ENCODE data around the gene KLF16.

Gene KLF16

DNA sequence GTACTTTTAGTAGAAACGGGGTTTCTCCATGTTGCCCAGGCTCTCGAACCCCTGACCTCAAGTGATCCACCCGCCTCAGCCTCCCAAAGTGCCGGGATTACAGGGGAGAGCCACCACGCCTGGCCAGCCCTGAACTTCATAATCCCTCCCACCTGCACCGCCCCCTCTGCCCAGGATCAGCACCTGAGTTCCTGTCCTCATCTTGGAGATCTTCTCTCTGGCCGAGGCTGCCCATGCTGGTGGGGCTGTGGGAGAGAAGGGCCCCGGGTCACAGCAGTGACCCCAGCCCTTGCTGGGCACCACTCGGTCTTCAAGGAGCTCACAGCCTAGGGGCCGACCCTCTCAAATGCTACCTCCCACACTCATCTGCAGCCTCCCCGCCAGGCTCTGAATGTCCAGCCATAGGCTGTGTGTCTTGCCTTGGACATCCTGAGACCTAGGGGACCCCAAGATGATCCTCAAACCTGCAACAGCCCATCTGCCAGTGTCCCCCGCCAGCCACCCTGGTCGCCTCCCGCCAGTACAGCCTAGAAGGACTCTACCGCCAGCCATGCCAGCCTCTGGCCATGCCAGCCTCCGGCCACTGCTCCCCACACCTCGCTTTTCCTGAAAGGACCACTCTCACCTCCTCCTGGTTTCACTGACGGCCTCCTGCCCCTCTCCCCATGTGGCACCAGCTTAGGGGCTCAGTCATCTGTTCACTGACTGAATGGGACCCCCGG is 52.8 kb downstream of the KLF16 start:
- TF ChIP-seq, protein P1, sequence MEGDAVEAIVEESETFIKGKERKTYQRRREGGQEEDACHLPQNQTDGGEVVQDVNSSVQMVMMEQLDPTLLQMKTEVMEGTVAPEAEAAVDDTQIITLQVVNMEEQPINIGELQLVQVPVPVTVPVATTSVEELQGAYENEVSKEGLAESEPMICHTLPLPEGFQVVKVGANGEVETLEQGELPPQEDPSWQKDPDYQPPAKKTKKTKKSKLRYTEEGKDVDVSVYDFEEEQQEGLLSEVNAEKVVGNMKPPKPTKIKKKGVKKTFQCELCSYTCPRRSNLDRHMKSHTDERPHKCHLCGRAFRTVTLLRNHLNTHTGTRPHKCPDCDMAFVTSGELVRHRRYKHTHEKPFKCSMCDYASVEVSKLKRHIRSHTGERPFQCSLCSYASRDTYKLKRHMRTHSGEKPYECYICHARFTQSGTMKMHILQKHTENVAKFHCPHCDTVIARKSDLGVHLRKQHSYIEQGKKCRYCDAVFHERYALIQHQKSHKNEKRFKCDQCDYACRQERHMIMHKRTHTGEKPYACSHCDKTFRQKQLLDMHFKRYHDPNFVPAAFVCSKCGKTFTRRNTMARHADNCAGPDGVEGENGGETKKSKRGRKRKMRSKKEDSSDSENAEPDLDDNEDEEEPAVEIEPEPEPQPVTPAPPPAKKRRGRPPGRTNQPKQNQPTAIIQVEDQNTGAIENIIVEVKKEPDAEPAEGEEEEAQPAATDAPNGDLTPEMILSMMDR (IDR thresholded peaks at IDR 0.05; ENCODE audit: borderline replicate concordance, insufficient read depth, low read depth, low read length) = no peak
- H3K4me3 ChIP-seq (ENCODE audit: low read depth, low read length) = no peak overlapping the region

DNA sequence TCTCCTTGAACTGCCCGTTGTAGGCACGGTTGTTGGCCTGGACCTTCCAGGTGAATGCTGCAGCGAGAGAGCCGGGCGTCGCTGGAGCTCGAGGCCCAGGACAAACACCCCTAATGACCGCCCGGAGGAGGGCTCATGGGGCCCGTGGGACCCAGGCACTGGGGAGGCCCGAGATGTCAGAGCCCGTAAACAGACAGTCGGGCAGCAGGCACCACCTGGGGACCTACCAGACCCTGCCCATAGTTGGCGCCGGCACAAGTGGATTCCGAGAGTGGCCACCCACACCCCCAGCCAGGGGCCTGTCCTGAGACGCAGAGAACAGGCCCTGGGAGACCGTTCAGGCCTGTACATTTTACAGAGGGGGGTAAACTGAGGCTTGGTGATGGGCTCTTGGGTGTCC is 53.7 kb downstream of the KLF16 start:
- H3K4me3 ChIP-seq (ENCODE audit: low read depth, low read length) = no peak overlapping the region
- TF ChIP-seq, protein P1 (IDR thresholded peaks at IDR 0.05; ENCODE audit: borderline replicate concordance, insufficient read depth, low read depth, low read length) = no peak

DNA sequence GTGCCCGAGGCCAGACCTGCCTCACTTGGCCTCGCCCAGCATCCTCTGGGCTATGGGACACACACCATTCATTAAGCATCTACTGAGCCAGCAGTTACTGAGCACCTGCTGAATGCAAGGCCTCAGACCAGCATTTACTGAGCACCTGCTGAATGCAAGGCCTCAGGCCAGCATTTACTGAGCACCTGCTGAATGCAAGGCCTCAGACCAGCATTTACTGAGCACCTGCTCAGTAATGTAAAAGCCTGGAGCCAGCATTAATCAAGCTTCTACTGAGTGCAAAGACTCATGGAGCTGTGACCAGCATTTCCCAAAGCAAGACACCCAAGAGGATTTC is 55.0 kb downstream of the KLF16 start:
- no peak overlapping the region for H3K4me3 ChIP-seq (ENCODE audit: low read depth, low read length)
- TF ChIP-seq, protein P1 (IDR thresholded peaks at IDR 0.05; ENCODE audit: borderline replicate concordance, insufficient read depth, low read depth, low read length) = no peak

DNA sequence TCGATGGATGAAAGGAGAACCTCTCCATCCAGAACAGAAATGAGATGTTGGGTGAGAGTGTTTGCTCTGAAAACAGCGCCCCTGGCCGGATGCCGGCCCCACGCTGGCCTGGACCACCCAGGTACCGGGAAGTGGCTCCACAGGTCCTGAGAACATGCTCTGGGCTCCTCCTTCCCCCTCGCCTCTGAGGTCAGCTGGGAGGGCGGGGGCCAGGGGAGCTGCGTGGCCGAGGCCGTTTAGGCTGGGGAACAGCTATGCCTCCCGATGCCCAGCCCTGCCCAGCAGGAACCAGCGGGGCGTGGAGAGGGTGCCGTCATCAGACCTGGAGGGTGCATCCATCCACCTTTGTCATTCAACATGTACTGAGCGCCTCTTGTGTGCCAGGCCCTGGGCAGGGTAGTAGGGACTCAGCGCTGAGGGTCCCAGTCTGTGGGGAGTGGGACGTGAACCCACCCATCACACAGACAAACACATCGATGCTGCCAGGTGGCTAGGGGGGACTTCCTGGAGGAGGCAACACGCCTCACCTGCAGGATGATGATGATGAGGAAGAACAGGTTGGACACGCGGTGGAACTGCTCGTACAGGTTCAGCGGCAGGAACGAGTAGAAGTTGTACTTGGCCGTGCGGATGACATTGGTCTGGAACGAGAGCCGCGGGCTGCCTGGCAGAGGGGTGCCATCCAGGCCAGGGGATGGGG is 55.5 kb downstream of the KLF16 start:
- no peak overlapping the region for H3K4me3 ChIP-seq (ENCODE audit: low read depth, low read length)
- TF ChIP-seq, protein P1 (IDR thresholded peaks at IDR 0.05; ENCODE audit: borderline replicate concordance, insufficient read depth, low read depth, low read length) = no peak

DNA sequence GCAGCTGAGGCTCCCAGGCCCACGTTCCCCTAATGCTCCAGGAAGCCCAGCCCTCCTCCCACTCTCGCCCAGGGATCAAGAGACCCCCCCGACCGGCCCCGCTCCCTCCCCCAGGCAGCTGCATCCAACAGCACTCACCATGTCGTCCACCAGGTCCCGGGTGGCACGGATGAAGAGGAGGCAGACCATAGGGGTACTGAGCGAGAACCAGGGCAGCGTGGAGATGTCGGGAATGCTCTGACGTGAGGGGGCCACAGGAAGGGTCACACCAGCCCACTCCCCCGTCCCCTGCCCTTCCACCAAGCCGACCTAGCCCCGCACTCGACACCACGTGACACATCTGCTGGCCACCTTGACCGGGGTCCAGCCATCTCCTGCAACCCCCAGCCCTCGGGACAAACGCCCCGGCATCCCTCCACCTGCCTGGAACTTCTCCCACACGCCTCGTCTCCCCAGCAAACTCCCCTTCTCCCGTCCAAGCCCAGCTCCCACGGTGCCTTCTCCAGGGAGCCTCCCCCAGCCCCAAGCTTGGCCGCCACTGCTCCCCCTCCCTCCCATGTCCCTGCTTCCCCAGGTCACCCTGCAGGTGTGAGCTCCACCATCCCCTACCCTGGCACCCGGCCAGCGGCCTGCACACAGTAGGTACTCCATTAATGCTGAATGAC is 56.2 kb downstream of the KLF16 start:
- TF ChIP-seq, protein P1 (IDR thresholded peaks at IDR 0.05; ENCODE audit: borderline replicate concordance, insufficient read depth, low read depth, low read length) = no peak
- H3K4me3 ChIP-seq (ENCODE audit: low read depth, low read length) = no peak overlapping the region

DNA sequence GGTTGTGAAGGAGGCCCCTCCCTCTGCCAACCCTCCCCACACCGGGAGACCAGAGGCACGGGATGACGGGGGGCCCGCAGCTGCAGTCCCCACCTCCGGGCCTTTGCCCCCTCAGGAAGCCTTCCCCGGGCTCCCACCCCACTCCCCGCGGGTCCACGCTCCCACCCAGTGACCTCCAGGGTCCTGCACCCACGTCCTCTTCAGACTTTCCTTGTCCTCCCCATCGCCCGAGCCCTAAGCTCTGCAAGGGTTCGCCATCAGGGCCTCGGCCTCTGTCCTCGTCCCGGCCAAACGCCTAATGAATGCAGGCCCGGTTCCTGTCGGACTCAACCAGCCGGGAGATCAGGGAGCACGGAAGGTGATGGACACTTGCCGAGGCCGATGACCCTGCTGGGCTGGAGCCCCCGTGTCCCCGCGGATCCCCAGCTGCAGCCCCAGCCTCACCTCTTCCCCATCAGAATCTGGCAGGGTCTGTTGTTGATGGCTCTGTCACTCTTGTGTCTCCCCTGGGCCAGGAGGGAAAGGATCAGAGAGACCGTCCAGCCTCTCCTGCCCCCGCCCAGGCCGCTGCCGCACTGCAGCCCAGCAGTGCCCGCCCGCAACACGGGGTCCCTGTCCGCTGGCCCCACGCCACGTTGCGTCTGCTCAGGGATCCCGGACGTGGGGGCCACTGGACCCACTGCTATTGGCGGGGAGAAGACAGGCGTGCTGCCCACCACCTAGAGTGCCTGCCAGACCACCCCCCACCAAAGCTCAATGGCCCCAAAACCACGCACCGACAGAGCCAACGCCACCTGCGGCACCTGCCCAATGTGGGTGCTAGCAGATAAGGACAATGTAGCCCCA is 57.0 kb downstream of the KLF16 start:
- TF ChIP-seq, protein P1 (IDR thresholded peaks at IDR 0.05; ENCODE audit: borderline replicate concordance, insufficient read depth, low read depth, low read length) = no peak
- no peak overlapping the region for H3K4me3 ChIP-seq (ENCODE audit: low read depth, low read length)

Data from GM12875 (cell line).